ENCODE results near the gene LRP4. TPM values are rescaled to one million over a fixed set of nuclear protein-coding genes. Genes with fewer than 3 reads are reported as not detected.

LRP4 gene
- total and polyA plus RNA-seq, 12 donors: 2.9 to 24.5 (median 11.4) TPM

DNA sequence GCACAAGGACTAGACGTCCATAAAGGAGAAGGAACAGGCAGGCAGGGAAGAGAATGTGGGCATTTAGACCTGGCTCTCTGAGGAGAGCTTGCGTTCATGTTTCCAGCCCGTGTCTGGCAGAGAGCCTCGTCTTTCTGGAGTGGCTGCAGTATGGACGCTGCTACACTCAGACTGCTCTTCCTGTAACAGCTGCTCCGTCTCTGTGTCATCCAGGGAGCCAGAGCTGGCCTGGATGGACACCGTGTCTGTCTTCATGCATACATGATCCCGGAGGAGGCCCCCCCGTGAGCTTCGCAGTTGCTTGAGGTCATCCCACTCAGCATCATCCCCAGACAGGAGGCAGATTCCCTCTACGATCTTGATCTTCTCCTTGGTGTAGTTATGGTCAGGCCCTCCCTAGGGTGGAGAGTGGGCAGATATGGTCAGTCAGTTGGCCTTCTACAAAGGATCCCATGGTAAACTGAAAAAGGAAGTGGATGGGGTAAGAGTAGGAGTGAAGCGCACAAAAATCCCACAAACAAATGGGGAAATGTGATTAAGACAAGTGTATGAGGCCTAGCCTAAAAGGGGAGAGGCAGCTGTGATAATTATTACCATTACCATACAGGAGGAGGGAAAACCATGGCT is 59.3 kb downstream of the LRP4 start:
- Histone ChIP-seq H3K27ac (peak overlapping the region in 1 of 5 donors; percentile 15), H3K9me3 (replicated peaks in 1 of 3) (no peaks in the 10 kb centered on the region), H3K27me3 (no peaks in the 10 kb centered on the region), H3K36me3 (replicated peaks in 1 of 2) (no peaks in the 10 kb centered on the region), H3K4me1 (replicated peaks in 1 of 2) (peaks cover 5 to 9% of the 10 kb centered on the region in 2 donors), H3K4me3 (no peak overlapping the region)
- 78 to 90% (median 85%) methylated on average over 10 to 12 of the region's 12 CpGs for WGBS, 4 donors
- intact Hi-C loops (cut with DNase I): no loop called here
- no peak for DNase-seq
- TF ChIP-seq POLR2A (IDR thresholded peaks at IDR 0.05): no peak
- TF ChIP-seq, protein P1, sequence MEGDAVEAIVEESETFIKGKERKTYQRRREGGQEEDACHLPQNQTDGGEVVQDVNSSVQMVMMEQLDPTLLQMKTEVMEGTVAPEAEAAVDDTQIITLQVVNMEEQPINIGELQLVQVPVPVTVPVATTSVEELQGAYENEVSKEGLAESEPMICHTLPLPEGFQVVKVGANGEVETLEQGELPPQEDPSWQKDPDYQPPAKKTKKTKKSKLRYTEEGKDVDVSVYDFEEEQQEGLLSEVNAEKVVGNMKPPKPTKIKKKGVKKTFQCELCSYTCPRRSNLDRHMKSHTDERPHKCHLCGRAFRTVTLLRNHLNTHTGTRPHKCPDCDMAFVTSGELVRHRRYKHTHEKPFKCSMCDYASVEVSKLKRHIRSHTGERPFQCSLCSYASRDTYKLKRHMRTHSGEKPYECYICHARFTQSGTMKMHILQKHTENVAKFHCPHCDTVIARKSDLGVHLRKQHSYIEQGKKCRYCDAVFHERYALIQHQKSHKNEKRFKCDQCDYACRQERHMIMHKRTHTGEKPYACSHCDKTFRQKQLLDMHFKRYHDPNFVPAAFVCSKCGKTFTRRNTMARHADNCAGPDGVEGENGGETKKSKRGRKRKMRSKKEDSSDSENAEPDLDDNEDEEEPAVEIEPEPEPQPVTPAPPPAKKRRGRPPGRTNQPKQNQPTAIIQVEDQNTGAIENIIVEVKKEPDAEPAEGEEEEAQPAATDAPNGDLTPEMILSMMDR (IDR thresholded peaks at IDR 0.05): no peak

DNA sequence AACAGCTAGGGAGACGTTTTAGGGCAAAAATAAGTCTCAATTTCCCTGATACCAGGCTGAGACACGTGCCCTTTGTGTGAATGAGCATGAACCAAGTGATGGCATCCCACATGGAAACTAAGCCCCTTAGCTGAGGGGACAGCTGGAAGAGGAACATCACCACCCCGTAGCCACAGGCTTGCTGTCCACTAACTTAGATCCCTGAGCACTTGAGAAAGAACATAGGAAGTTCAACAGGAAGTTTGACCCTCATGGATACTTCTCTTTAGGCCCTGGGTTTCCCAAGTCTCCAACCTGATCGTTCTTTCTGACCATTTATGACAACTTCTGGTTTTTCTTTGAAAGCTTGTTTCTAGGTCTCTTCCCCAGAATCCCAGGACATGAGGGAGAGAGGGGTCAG is 60.7 kb downstream of the LRP4 start:
- Histone ChIP-seq H3K9me3 (replicated peaks in 1 of 3) (no peaks in the 10 kb centered on the region), H3K4me1 (replicated peaks in 1 of 2) (peaks cover 5 to 9% of the 10 kb centered on the region in 2 donors), H3K27ac (peak overlapping the region in 2 of 5 donors; percentile 15 to 77), H3K36me3 (replicated peaks in 1 of 2) (no peaks in the 10 kb centered on the region), H3K27me3 (no peaks in the 10 kb centered on the region), H3K4me3 (no peak overlapping the region)
- intact Hi-C loops (cut with DNase I): no loop called here
- WGBS, 4 donors: 63 to 72% (median 67%) methylated on average over 4 of the region's 4 CpGs
- no peak for DNase-seq
- TF ChIP-seq POLR2A (IDR thresholded peaks at IDR 0.05): no peak
- TF ChIP-seq, protein P1 (IDR thresholded peaks at IDR 0.05): no peak

DNA sequence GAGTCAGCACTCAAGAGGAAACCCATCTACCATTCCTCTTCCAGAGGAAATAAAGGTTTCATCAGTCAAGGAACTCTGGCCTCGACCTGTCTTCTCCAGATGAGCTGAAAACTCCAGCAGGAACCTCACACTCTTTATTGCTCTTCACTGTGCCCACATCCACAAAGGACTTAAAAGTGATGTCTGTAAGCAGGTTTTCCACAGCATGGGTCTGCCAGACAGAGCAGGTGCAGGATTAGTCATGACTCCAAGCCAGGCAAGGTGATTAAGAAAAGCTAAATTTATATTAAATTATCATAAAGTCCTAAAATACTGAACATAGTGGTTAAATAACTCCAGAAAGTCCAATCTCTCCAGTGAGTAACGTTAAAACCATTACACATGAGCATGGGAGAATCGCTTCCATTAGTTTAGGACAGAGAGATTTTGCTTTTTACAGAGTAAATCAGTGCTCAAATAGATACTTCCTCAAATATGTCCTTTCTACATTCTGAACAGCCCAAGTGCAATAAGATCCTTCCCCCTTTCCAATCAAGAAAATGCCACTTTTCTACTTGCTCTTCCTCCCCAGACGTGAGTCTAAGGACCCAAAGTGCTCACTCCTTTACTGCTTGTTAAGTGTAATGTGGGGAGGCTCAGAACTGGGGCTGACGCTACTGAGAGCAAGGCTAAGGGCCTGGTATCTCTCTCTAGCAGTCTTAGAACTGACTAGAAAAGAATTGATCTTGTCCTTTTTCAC is 61.6 kb downstream of the LRP4 start:
- Histone ChIP-seq H3K36me3 (replicated peaks in 1 of 2) (no peaks in the 10 kb centered on the region), H3K4me3 (no peak overlapping the region), H3K27ac (peak overlapping the region in 2 of 5 donors; percentile 3 to 77), H3K27me3 (no peaks in the 10 kb centered on the region), H3K4me1 (replicated peaks in 1 of 2) (peaks cover 8 to 9% of the 10 kb centered on the region in 2 donors), H3K9me3 (replicated peaks in 1 of 3) (no peaks in the 10 kb centered on the region)
- no peak for DNase-seq
- intact Hi-C loops (cut with DNase I): no loop called here
- 60 to 72% (median 68%) methylated on average over 5 of the region's 5 CpGs for WGBS, 4 donors
- no peak for TF ChIP-seq POLR2A (IDR thresholded peaks at IDR 0.05)
- TF ChIP-seq, protein P1 (IDR thresholded peaks at IDR 0.05): no peak

DNA sequence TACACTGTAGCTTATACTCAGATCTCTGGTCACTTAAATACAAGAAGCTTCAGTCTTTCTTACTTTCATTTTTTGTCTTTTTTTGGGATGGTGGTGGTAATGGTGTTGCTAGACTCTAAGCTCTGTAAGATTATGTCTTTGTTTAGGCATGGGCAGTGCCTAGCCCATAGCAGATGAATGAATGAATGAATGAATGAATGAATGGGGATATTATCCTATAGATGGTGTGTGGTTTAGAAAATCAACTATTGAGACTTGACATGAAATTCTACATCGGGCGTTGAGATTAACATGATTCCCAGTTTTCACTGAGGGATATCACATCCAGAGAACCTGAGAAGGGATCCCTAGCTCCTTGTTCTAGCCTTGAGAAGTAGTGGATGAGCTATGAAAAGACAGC is 62.5 kb downstream of the LRP4 start:
- intact Hi-C loops (cut with DNase I): no loop called here

More for the DNA sequence above, 62.5 kb downstream of the LRP4 start:
- 96 to 100% (median 98%) methylated on average over 2 of the region's 2 CpGs for WGBS, 4 donors
- Histone ChIP-seq H3K27me3 (no peaks in the 10 kb centered on the region), H3K36me3 (replicated peaks in 1 of 2) (no peaks in the 10 kb centered on the region), H3K4me1 (replicated peaks in 1 of 2) (peaks cover 8 to 9% of the 10 kb centered on the region in 2 donors), H3K9me3 (replicated peaks in 1 of 3) (no peaks in the 10 kb centered on the region), H3K27ac (peak overlapping the region in 2 of 5 donors; percentile 22 to 77), H3K4me3 (no peak overlapping the region)
- TF ChIP-seq POLR2A (IDR thresholded peaks at IDR 0.05): no peak
- TF ChIP-seq, protein P1 (IDR thresholded peaks at IDR 0.05): no peak
- no peak for DNase-seq

Data from adrenal gland (tissue), 12 donors.